HL-60/S4 (cell line): Measurements from ENCODE around the gene SPAG4.

Experiments used
- in situ Hi-C: fragments of 300-500 bp; cut with MboI; formaldehyde crosslinking; loops from 2 replicates; pipeline ENCODE4 v1.14.3; 2022; ENCODE audit warnings: low sequenced_read_pairs

SPAG4 gene

GRCh38 chr20:35652641-35653429 is 37.2 kb downstream of the SPAG4 start:
- in situ Hi-C loops: no loop called here

DNA sequence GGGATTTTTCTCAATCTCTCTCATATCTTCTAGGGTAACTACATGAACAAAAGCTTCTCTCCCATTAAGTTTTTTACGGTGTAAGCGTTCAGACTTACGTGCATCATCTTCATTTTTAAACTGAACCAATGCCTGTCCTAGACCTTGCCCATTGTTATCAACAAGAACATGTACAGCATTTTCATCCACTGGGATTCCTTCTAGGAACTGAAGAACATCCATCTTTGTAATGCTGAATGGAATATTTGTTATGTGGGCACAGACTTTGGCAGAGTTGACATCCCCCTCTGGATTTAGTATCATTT is 37.8 kb downstream of the SPAG4 start:
- in situ Hi-C loops: no loop called here

- in situ Hi-C loops: no loop called here
Measured at GRCh38 chr20:35653893-35654292, 38.3 kb downstream of the SPAG4 start.

- in situ Hi-C loops: no loop called here
Measured at GRCh38 chr20:35654415-35654814, 38.8 kb downstream of the SPAG4 start.

DNA sequence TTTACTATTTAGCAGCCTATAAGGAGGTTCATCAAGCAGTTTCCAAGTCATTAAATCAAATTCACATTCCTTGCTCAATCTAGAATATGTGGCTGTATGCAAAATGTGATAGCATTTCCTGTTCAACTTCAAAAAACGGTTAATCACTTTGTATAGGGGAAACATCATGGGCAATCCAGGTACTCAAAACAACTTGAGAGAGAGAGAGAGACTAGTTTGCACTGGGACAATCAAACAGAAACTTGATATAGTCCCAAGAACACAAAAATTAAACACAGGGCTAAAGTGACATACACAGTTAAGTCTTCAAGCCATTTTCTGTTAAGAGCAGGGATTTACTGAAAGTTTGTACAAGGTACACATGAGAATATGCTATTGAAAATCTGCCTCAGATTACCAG is 41.6 kb downstream of the SPAG4 start:
- in situ Hi-C loops: no loop called here

- in situ Hi-C loops: no loop called here
Measured at GRCh38 chr20:35660122-35660937, 44.7 kb downstream of the SPAG4 start.

DNA sequence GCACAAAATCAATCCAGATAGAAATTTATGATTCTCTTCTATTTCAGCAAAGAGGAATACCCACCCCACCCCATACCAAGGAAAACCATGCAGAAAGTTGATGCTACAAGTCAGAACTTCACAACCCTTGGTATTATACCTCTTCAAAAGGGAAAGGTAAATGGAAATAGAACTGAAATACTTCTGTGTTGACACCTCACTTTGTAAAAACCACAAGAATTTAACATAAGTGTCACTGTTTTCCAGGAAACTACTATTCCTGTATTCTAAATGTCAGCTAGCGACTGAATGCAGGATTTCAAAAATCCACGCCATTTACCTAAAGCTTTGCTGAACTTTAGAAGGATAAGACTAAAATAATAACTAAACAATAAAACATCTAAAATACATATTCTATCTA is 45.4 kb downstream of the SPAG4 start:
- in situ Hi-C loops: no loop called here

DNA sequence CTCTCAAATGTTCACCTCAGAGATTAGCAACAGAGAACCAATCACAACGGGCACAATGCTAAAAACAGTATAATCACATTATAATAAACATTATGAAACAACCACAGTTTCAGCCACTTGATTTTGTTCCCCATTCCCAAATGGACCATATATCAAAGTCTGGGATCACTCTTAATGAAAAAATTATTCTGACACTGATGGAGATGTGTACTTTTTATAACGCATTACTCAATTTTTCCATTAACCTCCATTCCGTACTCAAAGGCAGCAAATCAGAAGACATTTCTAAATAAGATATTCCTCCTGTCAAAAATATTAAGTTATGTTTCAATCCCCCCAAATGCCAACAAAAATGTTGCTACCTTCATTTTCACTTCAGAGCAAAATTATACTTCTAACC is 46.3 kb downstream of the SPAG4 start:
- in situ Hi-C loops: no loop called here

GRCh38 chr20:35662551-35662950 is 46.9 kb downstream of the SPAG4 start:
- in situ Hi-C loops: no loop called here

DNA sequence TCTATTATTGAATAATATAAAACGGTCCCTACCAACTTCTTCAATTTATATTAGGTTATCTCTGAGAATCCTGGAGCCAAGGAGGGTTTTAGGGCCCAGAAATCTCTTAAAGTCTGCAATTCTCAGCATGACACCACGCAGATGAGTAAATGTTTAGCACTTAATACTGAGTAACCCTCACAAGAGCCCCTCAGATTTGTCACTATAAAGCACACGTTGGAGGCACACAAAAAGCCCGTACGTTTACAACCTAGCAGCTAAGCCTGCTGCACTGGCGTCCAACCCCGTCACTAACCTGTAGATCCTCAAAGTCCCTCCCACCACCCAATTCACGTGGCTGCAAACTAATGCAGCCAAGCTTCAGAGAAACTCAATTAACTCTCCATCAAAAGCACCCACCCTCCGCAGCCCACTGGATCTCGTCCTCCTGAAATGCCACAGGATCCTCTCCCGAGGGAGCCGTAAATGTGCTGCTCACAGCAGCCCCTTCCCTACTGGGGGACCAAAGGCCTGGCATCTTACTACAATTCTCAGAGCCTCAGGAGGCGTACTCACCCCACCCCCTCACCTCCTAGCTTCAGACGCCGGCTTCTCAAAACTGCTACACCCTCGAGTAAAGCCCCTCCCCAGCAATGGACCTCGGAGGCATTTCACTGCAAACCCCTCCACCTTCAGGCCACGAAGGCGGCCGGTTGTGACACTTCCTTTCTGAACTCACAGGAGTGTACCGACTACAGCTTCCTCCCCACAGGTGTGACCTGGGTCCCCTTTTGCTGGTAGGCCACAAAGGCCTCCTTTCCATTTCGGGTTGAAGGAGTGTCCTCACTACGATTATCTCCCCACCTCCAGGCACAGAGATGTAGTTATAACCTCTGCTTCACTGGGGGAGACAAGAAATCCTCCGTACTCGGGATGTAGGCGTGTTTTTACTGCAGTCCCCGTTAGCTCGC is 48.2 kb downstream of the SPAG4 start:
- in situ Hi-C loops: no loop called here

DNA sequence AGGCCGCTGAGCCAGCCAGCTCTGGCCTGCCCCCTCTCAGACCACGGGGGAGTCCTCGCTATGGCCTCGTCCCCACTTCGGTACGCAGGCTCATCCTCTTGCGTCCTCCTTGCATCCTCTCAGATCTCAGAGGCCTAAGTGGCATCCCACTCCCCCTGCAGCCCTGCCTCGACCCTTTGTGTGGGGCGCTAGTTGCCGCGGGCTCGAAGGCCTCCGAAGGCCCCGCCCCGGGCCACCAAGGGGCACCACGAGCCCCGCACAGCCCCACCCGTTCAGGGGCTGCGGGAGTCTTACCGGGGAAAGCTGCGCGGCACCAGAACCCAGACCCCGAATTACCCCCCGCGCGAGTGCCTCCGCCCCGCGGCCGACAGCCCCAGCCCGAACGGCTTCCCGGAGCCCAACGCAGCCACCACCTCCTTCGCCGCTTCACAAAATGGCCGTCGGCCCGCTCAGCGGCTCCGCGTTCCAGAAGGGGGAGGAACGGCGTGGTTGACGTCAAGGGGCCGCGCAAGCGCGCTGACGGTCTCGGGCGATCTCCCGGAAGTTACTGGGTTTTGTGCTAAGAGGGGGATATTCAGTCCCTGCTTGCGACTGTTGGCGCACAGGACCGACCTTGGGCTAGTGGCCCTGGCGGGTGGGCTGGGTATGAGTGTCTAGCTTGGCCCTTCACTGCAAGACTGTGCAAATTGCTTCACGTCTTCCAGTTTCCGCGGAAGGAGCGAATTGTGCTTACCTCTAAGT is 49.0 kb downstream of the SPAG4 start, which contains the start of the genes CPNE1 and RBM12:
Gene CPNE1, minus strand, starts transcription at position 435 of the 741 bp plus-strand sequence. CDS start 31,977 bp downstream, outside the sequence.
Gene RBM12, minus strand, starts transcription at position 435 of the 741 bp plus-strand sequence. CDS start 9,578 bp downstream, outside the sequence.
- in situ Hi-C loops: no loop called here

GRCh38 chr20:35665949-35666288 is 50.3 kb downstream of the SPAG4 start:
- in situ Hi-C loops: no loop called here

DNA sequence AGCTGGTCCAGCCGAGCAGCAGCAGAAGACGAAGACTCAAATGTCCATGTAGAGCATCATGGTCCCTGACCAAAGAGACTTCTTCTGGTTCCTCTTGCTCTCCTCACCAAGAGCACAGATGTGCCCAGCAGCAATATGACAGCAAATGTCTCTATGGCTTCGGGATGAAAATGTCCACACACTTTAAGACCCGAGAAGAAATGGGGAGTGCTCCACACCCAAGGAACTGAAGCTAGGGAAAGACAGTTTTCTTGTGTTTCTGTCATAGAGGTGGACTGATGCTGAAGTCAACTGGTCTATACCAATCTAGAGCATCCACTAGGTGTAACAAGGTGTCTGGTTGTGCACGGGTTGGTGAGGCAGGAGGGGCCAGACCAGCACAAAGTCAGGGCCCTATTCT is 53.6 kb downstream of the SPAG4 start:
- in situ Hi-C loops: no loop called here

GRCh38 chr20:35669681-35670080 is 54.1 kb downstream of the SPAG4 start:
- in situ Hi-C loops: no loop called here
